DMS114 treated with DMSO at 0.1 percent for 48 hours (cell line): ENCODE data around the gene CCNL1.
A peak's percentile ranks its signal among the peaks of the same experiment; 100 is the strongest.
"Not testable (repeated sequence)": the region's sequence is repeated elsewhere in the genome, so short reads cannot be mapped to it uniquely, and the experiment has no call there.

ENCODE experiments used
- DNase-seq: peaks from one replicate; lab custom pipeline; 2025; ENCODE audit not compliant: unreplicated experiment; lab: John Stamatoyannopoulos, UW

The CCNL1 gene

DNA sequence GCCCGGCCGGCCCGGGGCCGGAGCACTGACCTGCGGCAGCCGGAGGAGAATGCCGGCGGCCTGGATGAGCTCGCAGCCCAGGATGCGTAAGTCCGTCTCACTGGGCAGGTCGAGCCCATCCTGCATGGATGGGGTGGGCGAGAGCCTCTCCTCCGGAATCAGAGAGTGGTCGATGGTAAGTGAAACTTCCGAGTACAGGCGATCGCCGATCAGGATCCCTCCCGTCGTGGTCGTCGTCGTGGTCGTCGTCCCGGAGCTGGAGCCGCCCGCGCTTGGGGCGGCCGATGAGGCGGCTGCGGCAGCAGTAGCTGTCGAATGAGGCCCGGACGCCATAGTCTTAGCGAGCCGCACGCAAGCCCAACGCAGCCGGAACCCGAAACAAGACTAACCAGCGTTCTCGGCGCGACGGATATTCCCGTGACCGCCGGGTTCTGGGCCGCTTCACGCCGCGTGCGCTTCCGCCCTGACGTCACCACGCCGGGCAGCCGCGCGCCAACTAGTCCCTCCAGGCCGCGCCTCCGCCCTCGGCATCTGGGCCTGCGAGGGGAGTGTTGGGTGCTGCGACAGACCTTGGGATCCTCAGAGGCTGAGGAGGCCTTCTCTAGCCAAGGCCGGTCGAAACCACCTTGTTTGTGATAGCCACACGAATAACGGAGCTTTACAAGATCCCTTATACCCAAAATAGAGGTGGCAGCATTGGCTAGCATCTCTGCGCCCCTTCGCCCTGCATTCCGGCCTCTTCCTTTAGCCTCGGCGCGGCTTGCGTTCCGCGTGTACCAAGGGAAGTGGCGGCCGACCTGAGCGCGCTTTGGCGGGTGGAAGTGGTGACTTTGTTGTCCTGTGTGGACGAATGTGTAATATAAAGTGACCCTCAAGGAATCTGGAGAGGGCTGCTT, at the start of gene CCNL1:
Gene CCNL1, minus strand, starts transcription at position 386 of the 896 bp plus-strand sequence. Its CDS starts 53 bp downstream, at position 333.
- peak; percentile 88 for DNase-seq

DNA sequence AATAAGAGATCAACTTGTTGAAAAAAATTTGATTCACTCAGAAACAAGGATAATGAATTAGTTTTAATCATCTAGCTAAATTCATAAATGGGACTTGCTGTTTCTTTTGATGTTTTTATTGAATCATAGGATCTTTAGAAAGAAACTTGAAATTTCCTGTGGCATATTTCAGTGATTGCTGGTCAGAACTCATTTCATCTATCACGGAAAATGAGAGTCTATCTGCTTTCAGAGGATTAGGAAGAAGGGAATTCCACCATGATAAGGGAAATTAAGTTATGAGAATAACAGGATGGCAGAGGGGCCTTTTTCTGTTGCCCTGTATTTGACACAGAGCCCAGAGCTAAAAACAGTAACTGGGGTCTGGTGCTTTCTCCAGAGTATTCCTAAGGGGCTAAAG, 44.9 kb upstream of the CCNL1 start:
- no peak for DNase-seq

DNA sequence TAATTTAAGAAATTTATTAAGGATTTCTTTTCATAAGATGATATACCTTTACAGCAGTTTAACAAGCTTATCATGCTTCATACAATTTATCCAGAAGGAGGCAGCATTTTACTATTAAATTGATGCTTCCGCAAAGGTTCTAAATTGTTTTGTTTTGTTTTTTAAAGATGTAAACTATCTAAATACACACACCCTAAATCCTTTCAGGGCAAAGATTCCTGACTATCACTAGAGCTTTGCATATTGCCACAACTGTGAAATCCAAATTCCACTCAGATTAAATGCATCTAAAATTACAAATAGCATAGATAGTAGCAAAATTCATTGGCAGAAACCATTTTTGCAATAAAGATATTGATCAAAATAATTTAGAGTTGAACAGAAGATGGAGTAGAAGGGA, 44.5 kb upstream of the CCNL1 start:
- DNase-seq: peak; percentile 39

DNA sequence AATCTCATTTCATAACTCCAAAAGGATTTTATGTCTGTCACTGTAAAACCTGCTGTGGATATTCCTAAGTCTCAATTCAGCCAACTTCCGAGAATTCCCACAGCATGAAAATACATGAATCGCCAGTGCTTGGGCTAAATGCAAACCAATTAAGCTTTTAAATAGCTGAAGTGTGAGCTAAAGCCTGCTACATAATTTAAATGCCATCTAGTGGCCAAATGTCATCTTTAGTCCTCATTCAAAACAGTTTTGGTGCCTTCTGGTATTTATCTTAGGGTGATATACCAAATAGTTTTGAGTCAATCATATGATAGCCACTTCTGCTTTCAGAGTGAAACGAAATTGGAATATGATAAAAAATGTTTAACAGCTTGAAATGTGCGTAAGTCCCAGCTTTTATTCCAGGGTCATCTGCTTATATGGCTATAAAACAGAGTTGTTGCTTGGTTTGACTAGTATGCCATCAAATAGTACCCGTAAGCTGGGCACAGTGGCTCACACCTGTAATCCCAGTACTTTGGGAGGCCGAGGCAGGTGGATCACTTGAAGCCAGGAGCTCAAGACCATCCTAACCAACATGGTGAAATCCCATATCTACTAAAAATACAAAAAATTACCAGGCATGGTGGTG, 41.8 kb upstream of the CCNL1 start:
- peak; percentile 46 for DNase-seq

DNA sequence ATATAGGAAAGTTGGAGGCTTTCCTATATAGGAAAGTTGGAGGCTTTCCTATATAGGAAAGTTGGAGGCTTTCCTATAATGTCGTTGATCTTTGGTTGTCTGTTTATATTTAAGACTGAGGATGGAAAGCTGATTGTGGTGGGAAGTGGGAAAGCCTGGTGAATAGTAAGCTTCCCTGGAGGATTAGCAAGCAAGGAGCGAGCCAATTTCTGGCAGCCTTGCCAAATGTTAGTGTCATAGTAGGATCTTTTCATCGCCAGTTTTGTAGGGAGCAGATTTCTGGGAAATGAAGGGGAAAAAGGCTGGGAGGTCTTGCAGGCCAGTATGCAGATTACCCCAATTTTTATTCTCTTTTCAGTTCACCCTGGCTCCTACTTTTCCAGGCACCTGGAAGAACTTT, 39.9 kb upstream of the CCNL1 start:
- DNase-seq: no peak

DNA sequence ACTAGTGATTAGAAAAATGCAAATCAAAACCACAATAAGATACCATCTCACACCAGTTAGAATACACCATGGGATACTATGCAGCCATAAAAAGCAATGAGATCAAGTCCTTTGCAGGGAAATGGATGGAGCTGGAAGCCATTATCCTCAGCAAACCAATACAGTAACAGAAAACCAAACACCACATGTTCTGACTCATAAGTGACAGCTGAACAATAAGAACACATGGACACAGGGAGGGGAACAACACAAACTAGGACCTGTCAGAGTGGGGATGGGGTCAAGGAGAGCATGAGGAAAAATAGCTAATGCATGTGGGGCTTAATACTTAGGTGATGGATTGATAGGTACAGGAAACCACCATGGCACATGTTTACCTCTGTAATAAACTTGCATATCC, 36.0 kb upstream of the CCNL1 start:
- no peak for DNase-seq

DNA sequence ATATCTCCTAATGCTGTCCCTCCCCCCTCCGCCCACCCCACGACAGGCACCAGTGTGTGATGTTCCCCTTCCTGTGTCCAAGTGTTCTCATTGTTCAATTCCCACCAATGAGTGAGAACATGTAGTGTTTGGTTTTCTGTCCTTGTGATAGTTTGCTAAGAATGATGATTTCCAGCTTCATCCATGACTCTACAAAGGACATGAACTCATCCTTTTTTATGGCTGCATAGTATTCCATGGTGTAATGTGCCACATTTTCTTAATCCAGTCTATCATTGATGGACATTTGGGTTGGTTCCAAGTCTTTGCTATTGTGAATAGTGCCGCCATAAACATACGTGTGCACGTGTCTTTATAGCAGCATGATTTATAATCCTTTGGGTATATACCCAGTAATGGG, 31.2 kb upstream of the CCNL1 start:
- not testable (repeated sequence) for DNase-seq

DNA sequence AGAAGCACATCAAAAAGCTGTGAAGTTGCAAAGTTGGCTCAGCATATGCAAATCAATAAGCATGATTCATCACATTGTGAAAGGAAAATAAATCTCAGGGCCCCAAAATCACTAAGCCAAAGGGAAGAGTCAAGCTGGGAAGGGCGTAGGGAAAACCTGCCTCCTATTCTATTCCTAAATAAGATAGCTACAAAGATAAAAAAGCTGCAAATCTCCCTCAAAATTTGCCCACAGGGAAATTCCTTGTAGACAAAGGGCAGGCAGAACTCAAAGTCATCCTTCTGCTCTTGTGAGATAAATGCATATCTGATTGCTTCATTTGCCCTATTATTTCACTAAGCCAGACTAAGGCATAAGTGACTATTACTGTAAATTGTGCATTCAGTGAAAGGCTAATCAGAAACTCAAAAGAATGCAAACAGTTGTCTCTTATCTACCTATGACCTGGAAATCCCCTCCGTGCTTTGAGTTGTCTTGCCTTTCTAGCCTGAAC, 30.5 kb upstream of the CCNL1 start:
- DNase-seq: no peak

DNA sequence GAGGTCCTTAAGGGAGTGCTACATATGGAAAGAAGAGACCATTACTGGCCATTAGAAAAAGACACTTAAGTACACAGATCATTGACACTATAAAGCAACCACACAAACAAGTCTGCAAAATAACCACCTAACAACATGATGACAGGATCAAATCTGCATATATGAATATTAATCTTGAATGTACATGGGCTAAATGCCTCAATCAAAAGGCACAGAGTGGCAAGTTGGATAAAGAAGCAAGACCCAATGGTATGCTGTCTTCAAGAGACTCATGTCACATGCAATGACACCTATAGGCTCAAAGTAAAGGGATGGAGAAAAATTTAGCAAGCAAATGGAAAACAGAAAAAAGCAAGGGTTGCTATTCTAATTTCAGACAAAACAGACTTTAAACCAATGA, 28.4 kb upstream of the CCNL1 start:
- DNase-seq: no peak

DNA sequence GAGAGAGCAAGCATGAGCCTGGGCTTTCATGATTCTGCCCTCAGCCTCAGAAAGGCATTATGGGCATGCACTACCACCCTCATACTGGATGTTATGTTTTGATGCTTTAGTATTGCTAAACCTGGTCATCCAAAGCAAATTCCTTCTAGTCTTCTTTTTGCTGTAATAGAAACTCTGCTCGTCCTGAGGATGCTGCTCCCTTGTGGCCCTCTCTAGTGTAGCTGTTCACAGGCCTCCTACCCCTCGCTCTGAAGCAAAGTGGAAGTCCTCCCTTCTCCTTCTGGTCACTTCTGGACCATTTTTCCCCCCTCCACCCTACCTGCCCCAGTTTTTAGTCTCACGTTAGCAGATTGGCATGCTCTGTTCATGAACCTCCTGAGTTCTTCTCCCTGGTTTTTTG, 22.9 kb upstream of the CCNL1 start:
- no peak for DNase-seq

DNA sequence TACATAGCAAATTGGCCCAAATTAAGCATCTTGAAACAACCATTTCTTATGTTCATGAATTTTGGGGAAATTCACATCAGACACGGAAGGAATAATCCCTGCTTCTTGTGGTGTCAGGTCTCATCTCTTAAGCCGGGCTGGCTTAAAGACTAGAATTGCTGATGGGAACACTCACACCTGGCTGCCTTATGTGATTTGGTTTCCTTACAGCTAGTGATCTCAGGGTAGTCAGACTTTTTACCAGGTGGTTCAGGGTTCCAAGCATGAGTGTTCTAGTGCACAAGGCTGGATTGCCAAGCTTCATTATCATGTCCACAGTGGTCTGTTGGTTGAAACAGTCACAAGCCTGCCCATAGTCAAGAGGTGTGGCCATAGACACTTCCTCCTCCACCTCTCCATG, 20.3 kb upstream of the CCNL1 start:
- DNase-seq: no peak

DNA sequence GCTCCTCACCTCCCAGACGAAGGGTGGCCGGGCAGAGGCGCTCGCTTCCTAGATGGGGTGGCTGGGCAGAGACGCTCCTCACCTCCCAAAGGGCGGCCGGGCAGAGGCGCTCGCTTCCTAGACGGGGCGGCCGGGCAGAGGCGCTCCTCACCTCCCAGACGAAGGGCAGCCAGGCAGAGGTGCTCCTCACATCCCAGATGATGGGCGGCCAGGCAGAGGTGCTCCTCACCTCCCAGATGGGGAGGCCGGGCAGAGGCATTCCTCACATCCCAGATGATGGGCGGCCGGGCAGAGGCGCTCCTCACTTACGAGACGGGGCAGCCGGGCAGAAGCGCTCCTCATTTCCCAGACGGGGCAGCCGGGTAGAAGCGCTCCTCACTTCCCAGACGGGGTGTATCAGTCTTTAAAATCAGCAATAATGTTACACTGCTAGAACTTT, 19.4 kb upstream of the CCNL1 start:
- no peak for DNase-seq

DNA sequence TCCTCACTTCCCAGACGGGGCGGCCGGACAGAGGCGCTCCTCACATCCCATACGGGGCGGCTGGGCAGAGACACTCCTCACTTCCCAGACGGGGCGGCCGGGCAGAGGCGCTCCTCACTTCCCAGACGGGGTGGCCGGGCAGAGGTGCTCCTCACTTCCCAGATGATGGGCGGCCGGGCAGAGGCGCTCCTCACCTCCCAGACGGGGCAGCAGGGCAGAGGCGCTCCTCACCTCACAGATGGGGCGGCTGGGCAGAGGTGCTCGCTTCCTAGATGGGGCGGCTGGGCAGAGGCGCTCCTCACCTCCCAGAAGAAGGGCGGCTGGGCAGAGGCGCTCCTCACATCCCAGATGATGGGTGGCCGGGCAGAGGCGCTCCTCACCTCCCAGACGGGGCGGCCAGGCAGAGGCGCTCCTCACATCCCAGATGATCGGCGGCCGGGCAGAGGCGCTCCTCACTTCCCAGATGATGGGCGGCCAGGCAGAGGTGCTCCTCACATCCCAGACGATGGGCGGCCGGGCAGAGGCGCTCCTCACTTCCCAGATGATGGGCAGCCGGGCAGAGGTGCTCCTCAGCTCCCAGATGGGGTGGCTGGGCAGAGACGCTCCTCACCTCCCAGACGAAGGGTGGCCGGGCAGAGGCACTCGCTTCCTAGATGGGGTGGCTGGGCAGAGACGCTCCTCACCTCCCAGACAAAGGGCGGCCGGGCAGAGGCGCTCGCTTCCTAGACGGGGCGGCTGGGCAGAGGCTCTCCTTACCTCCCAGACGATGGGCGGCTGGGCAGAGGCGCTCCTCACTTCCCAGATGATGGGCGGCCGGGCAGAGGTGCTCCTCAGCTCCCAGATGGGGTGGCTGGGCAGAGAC, 18.8 kb upstream of the CCNL1 start:
- DNase-seq: not testable (repeated sequence)

DNA sequence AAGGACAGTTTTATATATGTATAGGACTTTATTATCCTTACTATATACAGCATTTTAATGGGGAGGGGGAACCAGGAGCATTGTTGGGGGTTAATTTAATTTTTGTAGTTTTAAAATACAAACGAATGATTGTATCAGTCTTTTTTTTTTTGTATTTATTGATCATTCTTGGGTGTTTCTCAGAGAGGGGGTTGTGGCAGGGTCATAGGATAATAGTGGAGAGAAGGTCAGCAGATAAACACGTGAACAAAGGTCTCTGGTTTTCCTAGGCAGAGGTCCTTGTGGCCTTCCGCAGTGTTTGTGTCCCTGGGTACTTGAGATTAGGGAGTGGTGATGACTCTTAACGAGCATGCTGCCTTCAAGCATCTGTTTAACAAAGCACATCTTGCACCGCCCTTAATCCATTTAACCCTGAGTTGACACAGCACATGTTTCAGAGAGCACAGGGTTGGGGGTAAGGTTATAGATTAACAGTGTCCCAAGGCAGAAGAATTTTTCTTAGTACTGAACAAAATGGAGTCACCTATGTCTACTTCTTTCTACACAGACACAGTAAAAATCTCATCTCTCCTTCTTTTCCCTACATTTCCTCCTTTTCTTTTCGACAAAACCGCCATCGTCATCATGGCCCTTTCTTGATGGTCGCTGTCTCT, 18.0 kb upstream of the CCNL1 start:
- not testable (repeated sequence) for DNase-seq

DNA sequence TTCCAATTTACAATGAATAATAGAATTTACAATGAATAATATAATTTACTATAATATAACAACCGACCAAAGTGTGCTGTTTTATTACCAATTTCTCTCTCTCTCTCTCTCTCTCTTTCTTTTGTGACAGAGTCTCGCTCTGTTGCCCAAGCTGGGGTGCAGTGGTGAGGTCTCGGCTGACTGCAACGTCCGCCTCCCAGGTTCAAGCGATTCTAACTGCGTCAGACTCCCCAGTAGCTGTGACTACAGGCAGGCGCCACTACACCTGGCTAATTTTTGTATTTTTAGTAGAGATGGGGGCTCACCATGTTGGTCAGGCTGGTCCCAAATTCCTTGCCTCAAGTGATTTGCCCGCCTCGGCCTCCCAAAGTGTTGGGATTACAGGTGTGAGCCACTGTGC, 17.0 kb upstream of the CCNL1 start:
- DNase-seq: no peak

DNA sequence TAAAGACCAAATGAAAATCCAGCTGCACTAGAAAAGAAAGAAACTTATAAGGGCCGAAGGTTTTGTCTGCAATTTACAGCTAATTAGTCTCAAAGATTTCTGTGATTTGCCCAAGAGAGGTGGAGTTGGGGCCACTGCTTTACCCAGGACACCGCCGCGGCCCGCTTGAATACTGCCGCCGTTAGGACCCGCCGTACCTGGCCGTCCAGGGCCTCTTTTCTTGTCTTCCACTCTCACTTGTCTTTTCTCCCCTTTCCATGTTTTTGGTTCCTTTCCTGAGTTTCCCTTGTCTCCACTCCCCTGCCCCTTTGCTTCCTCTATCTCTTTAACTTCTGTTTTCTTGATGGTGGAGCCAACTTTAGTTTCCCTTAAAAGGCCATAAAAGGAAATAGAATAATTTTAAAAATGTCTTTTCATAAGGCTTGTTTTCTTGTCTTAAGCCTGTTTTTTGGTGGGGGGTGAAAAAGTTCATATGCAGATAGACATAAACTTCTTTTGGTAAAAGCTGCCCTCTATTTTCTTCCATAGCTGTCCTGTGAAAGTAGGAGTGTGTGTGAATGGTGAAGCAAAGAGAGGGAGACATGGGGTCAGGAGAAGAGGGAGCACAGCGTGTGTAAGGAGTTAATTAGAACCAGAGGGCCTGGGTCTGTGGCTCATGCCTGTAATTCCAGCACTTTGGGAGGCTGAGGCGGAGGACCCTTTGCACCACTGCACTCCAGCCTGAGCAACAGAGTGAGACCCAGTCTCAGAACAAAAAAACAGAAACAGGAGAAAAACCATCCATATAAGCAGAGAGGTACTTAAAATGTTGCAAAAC, 16.0 kb upstream of the CCNL1 start:
- no peak for DNase-seq

DNA sequence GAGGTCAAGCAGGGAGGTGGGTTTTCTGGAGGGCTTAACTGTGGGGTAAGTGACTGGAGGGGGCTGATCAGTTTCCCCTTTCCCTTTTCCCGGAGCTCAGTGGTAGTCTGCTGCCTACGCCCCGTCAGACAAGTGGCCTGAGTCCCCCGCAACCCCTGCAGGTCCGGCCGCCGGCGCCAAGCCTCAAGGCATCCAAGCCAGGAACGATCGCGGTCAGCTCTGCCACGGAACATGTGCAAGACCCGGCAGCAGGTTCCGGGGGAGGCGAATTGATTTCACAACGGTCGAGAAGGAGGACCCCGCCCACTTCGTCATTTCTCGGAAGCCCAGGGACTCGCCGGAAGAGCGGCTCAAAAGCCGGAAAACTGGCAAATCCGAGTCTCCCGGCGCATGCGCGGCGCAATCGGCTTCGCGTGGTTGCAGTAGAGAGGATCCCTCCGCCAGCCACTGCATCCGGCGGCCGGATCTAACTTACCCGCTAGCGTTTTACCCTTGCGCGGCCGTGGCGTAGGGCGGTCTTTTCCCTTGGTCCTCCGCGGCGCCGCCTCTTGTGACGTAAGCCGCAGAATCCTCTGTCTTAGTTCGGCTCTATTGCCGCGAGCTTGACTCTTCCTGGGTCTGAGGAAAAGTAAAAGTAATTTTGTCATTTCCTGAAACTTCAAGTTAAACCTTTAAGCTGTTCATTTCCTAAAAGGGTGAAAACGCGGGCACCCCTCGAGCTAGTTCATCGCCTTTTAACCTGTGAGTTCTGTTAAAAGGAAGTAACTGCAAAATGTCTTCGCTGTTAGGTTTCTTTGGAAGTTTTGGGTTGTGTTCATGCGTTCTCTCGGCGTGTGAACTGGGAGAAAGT, 14.9 kb upstream of the CCNL1 start:
- DNase-seq: peak; percentile 96

DNA sequence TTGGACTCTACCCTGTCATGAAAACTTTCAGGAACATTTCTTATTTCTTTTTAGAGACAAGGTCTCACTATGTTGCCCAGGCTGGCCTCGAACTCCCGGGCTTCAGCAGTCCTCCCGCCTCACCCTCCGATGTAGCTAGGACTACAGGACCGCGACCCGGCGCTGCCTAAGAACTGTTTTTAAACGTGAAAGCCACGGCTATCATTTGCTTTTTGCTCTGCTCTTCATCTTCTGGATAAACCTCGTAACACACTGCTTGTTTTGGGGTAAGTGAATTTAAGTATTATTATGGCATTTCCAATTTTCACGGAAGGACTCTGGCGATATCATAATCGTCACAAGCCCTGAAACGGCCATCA, 14.3 kb upstream of the CCNL1 start:
- no peak for DNase-seq

DNA sequence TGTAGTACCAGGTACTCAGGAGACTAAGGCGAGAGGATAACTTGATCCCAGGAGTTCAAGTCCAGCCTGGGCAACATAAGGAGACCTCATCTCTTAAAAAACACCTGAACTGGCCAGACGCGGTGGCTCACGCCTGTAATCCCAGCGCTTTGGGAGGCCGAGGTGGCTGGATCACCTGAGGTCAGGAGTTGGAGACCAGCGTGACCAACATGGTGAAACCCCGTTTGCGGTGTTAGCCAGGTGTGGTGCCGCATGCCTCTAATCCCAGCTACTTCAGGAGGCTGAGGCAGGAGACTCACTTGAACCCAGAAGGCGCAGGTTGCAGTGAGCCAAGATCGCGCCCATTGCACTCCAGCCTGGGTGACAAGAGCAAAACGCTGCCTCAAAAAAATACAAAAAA, 13.4 kb upstream of the CCNL1 start:
- DNase-seq: not testable (repeated sequence)
